ENCODE measurements around the gene CD4. TPM values are rescaled to one million over a fixed set of nuclear protein-coding genes. Genes with fewer than 3 reads are reported as not detected.

Gene CD4
- total RNA-seq, 1 experiment from 2014 or later, result not detected

DNA sequence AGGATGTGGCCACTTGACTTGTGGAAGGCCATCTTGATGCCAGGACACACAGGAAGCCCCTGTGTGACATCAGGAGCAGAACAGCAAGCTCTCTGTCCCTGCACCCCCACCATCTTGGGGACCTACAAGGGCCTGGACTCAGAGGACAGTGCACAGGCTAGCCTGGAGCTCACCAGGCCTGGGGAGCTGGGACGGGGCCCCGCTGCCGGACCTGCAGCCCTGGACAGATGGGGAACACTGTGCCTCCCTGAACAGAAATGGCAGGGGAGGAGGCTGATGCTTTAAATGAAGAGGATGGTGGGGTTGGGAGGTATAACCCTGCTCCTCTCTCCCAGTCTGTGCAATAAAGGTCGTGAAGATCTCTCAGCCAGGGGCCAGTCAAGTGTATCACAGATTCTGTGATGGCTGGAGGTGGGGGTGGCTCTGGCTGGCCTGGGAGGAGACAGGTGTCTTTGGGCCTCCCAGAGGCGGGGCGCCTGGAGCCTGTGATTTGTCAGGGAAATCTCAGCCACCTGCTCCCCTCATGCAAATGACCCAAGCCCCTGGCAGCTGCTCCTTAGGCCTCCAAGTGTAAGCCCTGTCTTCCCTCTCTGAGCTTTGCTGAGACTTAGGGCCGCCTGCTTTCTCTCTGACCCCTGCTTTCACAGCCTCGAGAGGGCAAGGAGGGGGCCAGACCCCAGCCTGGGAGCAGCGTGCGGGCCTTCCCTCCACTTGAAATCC lies 50.3 kb downstream of the CD4 start:
- no peaks in the 10 kb centered on the region for H3K27me3 ChIP-seq (replicated peaks; ENCODE audit: control insufficient read depth, insufficient read depth, low read length)
- Mint-ChIP-seq H3K4me1 (ENCODE audit: low read depth, unreplicated experiment) (peaks cover 23% of the 10 kb centered on the region), H3K4me3 (ENCODE audit: unreplicated experiment) (no peak overlapping the region), H3K27ac (ENCODE audit: unreplicated experiment) (no peak overlapping the region), H3K36me3 (ENCODE audit: insufficient read depth, unreplicated experiment) (peaks cover 43% of the 10 kb centered on the region), H3K9me3 (ENCODE audit: unreplicated experiment) (no peaks in the 10 kb centered on the region), H3K27me3 (ENCODE audit: insufficient read depth, unreplicated experiment) (no peaks in the 10 kb centered on the region)
- ChIA-PET POLR2A (interaction anchor here (1.4 to 5.1 kb wide), 2 partner anchors 13 to 86 kb away, joined by 5 to 28 read pairs; partner anchors contain the start of genes CDCA3, MLF2 and USP5), CTCF (interaction anchor here (0.8 to 2.3 kb wide), 3 partner anchors 11 to 15 kb away, joined by 3 to 8 read pairs (median 4); partner anchors contain the start of gene USP5)
- H3K4me3 ChIP-seq (ENCODE audit: low read depth, low read length), result no peak overlapping the region
- no peaks in the 10 kb centered on the region for H3K9me3 ChIP-seq
- DNase-seq, result peak in 1 of 2 experiments; percentile 59
- H3K36me3 ChIP-seq (ENCODE audit: control insufficient read depth, insufficient read depth, low read length), result no peaks in the 10 kb centered on the region
- BruUV-seq (replicated peaks), result no TSS peak
- TF ChIP-seq, protein P1, sequence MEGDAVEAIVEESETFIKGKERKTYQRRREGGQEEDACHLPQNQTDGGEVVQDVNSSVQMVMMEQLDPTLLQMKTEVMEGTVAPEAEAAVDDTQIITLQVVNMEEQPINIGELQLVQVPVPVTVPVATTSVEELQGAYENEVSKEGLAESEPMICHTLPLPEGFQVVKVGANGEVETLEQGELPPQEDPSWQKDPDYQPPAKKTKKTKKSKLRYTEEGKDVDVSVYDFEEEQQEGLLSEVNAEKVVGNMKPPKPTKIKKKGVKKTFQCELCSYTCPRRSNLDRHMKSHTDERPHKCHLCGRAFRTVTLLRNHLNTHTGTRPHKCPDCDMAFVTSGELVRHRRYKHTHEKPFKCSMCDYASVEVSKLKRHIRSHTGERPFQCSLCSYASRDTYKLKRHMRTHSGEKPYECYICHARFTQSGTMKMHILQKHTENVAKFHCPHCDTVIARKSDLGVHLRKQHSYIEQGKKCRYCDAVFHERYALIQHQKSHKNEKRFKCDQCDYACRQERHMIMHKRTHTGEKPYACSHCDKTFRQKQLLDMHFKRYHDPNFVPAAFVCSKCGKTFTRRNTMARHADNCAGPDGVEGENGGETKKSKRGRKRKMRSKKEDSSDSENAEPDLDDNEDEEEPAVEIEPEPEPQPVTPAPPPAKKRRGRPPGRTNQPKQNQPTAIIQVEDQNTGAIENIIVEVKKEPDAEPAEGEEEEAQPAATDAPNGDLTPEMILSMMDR (IDR thresholded peaks at IDR 0.05; ENCODE audit: insufficient read depth in 1 of 2, low read depth in 1 of 2, low read length in 1 of 2, severe bottlenecking in 1 of 2, unreplicated experiment in 1 of 2), result no peak
- intact Hi-C loops (cut with micrococcal nuclease; ENCODE audit: unreplicated experiment), result no loop called here
- H3K4me1 ChIP-seq, result peaks cover 23% of the 10 kb centered on the region

DNA sequence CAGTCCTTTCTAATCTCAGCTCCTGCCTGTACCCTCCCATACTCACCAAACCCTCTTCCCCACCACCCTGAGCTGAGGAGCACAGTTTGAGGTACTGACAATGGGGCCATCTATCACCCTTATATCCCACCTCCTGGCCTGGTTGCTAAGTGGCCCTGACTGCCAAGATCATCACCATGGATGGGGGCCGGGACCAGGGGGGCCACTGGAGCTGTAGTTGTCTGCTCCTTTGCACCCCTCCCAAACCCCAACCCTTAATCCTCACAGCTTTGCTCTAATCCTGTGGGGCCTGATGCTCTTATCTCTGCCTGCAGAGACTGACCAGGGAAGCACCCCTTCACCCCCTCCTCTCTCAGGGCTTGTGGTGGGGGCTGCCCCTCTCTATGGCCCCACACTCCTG lies 51.0 kb downstream of the CD4 start:
- CTCF ChIA-PET, result interaction anchor here (0.6 to 2.3 kb wide), 3 partner anchors 12 to 24 kb away, joined by 3 to 8 read pairs (median 3); partner anchors contain the start of gene USP5
- POLR2A ChIA-PET, result interaction anchor here (1.4 to 5.1 kb wide), 2 partner anchors 12 to 87 kb away, joined by 5 to 28 read pairs; partner anchors contain the start of genes CDCA3, MLF2 and USP5
- TF ChIP-seq, protein P1 (IDR thresholded peaks at IDR 0.05; ENCODE audit: insufficient read depth in 1 of 2, low read depth in 1 of 2, low read length in 1 of 2, severe bottlenecking in 1 of 2, unreplicated experiment in 1 of 2), result no peak
- no peaks in the 10 kb centered on the region for H3K36me3 ChIP-seq (ENCODE audit: control insufficient read depth, insufficient read depth, low read length)
- no peak overlapping the region for H3K4me3 ChIP-seq (ENCODE audit: low read depth, low read length)
- intact Hi-C loops (cut with micrococcal nuclease; ENCODE audit: unreplicated experiment), result no loop called here
- Mint-ChIP-seq H3K4me1 (ENCODE audit: low read depth, unreplicated experiment) (peaks cover 21% of the 10 kb centered on the region), H3K27me3 (ENCODE audit: insufficient read depth, unreplicated experiment) (no peaks in the 10 kb centered on the region), H3K36me3 (ENCODE audit: insufficient read depth, unreplicated experiment) (peaks cover 43% of the 10 kb centered on the region), H3K27ac (ENCODE audit: unreplicated experiment) (no peak overlapping the region), H3K4me3 (ENCODE audit: unreplicated experiment) (no peak overlapping the region), H3K9me3 (ENCODE audit: unreplicated experiment) (no peaks in the 10 kb centered on the region)
- no peak for DNase-seq
- no TSS peak for BruUV-seq (replicated peaks)
- peaks cover 23% of the 10 kb centered on the region for H3K4me1 ChIP-seq
- no peaks in the 10 kb centered on the region for H3K27me3 ChIP-seq (replicated peaks; ENCODE audit: control insufficient read depth, insufficient read depth, low read length)
- H3K9me3 ChIP-seq, result no peaks in the 10 kb centered on the region

DNA sequence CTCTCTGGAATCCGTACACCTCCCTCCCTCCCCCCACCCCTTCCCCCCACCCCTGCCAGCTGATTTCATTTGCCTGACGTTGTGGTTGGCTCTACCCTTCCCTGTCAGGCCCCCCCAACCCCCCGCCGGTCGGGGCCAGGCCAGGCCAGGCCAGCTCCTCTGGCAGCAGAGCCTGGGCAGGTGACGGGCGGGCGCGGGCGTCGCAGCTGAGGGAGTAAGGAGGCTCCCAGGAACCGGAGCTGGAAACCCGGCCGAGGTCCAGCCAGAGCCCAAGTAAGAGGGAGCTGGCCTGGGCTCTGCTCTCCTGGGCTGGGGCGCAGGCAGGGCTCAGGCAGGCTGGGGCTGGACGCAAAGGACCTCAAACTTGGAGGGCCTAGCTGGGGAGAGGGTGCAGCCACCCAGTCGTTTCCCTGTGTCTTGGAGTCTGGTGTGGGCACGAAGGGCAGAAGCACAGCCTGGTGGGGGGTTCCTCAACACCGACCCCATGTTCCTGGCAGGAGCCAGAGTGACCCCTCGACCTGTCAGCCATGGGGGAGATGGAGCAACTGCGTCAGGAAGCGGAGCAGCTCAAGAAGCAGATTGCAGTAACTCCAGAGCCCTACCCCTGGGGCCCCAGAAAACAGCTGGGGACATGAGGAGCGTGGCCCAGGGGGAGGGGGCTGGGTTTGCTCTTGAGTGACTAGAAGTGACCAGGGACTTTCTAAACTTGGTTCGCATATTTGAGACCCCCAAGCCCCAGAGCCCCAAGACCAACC lies 51.6 kb downstream of the CD4 start, which contains the start of gene GNB3:
GNB3 (plus strand) TSS at position 165 of the 755 bp plus-strand sequence; CDS start at position 528, 363 bp downstream.
- intact Hi-C loops (cut with micrococcal nuclease; ENCODE audit: unreplicated experiment), result no loop called here
- TF ChIP-seq, protein P1 (IDR thresholded peaks at IDR 0.05; ENCODE audit: insufficient read depth in 1 of 2, low read depth in 1 of 2, low read length in 1 of 2, severe bottlenecking in 1 of 2, unreplicated experiment in 1 of 2), result no peak
- BruUV-seq (replicated peaks), result no TSS peak
- Mint-ChIP-seq H3K27ac (ENCODE audit: unreplicated experiment) (no peak within 1 kb of the TSS), H3K9me3 (ENCODE audit: unreplicated experiment) (no peaks in the 10 kb centered on the region), H3K4me3 (ENCODE audit: unreplicated experiment) (no peak within 1 kb of the TSS), H3K27me3 (ENCODE audit: insufficient read depth, unreplicated experiment) (no peaks in the 10 kb centered on the region), H3K4me1 (ENCODE audit: low read depth, unreplicated experiment) (peaks cover 15% of the 10 kb centered on the region), H3K36me3 (ENCODE audit: insufficient read depth, unreplicated experiment) (peaks cover 41% of the 10 kb centered on the region)
- no peaks in the 10 kb centered on the region for H3K27me3 ChIP-seq (replicated peaks; ENCODE audit: control insufficient read depth, insufficient read depth, low read length)
- H3K4me3 ChIP-seq (ENCODE audit: low read depth, low read length), result no peak within 1 kb of the TSS
- DNase-seq, result no peak
- peaks cover 18% of the 10 kb centered on the region for H3K4me1 ChIP-seq
- POLR2A ChIA-PET, result interaction anchor here (1.4 to 5.1 kb wide), 2 partner anchors 11 to 88 kb away, joined by 5 to 28 read pairs; partner anchors contain the start of genes CDCA3, MLF2 and USP5
- H3K36me3 ChIP-seq (ENCODE audit: control insufficient read depth, insufficient read depth, low read length), result no peaks in the 10 kb centered on the region
- H3K9me3 ChIP-seq, result no peaks in the 10 kb centered on the region
- CTCF ChIA-PET, result interaction anchor here (0.6 to 2.3 kb wide), 3 partner anchors 11 to 70 kb away, joined by 3 to 8 read pairs (median 8); partner anchors contain the start of gene USP5
